PFSK-1 (cell line): ENCODE measurements around the gene ZNF319.

Source experiments
- POLR2AphosphoS5 ChIP-seq: IDR thresholded peaks from 2 replicates; pipeline ENCODE4 v1.6.1; 2012; ENCODE audit warnings: low read depth, mild to moderate bottlenecking, control low read depth, low read length, moderate library complexity
- REST ChIP-seq, 2 experiments: IDR thresholded peaks; 2 replicates each; pipeline versions ENCODE4 v1.6.1 to v1.8.0; 2011 to 2012; ENCODE audit warnings: low read depth in 2 of 2, low read length in 2 of 2, control low read depth in 1 of 2, inconsistent platforms in 1 of 2, mild to moderate bottlenecking in 1 of 2, moderate library complexity in 1 of 2; ENCODE audit not compliant: insufficient read depth in 1 of 2
- SIN3A ChIP-seq: IDR thresholded peaks from 2 replicates; pipeline ENCODE4 v1.6.1; 2012; ENCODE audit warnings: mild to moderate bottlenecking, low read length, moderate library complexity, borderline replicate concordance; ENCODE audit not compliant: insufficient read depth
- TAF1 ChIP-seq: IDR thresholded peaks from 2 replicates; pipeline ENCODE4 v1.6.1; 2012; ENCODE audit warnings: low read length, control low read depth, borderline replicate concordance; ENCODE audit not compliant: insufficient read depth

- TF ChIP-seq TAF1, result no peak
- no peak for TF ChIP-seq REST (IDR thresholded peaks at IDR 0.05; ENCODE audit: insufficient read depth in 1 of 2, low read depth in 2 of 2, low read length in 2 of 2)
- no peak for TF ChIP-seq POLR2AphosphoS5
- TF ChIP-seq SIN3A, result 0 out of 2 replicates have a peak, but pooled peaks have one; percentile 40
These were observed 25.1 kb upstream of the ZNF319 start, which contains the start of gene MMP15 for GRCh38 chr16:58025351-58026138.
